Measurements from ENCODE around the gene HIP1. TPM values are rescaled to one million over a fixed set of nuclear protein-coding genes. Genes with fewer than 3 reads are reported as not detected.

HIP1 gene
- total and polyA plus RNA-seq, 2 of the 13 experiments (the other 11 are each of a cell fraction or from before 2014, with no cell fraction given): 4.5 to 6.2 TPM

- TF ChIP-seq ZNF234 (CRISPR knock-in tag; conservative IDR thresholded peaks at IDR 0.05) (no peak), CAMTA2 (CRISPR knock-in tag; IDR thresholded peaks at IDR 0.05; ENCODE audit: borderline replicate concordance) (0 out of 2 replicates have a peak, but pooled peaks have one; percentile 52), ZNF879 (CRISPR knock-in tag; IDR thresholded peaks at IDR 0.05) (no peak), PTBP1 (IDR thresholded peaks at IDR 0.05; ENCODE audit: low read depth, low read length, poor library complexity, severe bottlenecking) (no peak), ZNF616 (CRISPR knock-in tag; IDR thresholded peaks at IDR 0.05; ENCODE audit: low read depth) (no peak), SMAD1 (CRISPR knock-in tag; IDR thresholded peaks at IDR 0.05; ENCODE audit: borderline replicate concordance, low read depth) (no peak), CEBPG (CRISPR knock-in tag; IDR thresholded peaks at IDR 0.05) (0 out of 2 replicates have a peak, but pooled peaks have one; percentile 28), KDM1A (CRISPR knock-in tag; IDR thresholded peaks at IDR 0.05) (no peak), NFYC (CRISPR knock-in tag; IDR thresholded peaks at IDR 0.05) (peak; percentile 77), ZNF432 (CRISPR knock-in tag; IDR thresholded peaks at IDR 0.05; ENCODE audit: borderline replicate concordance) (no peak), ZBTB38 (CRISPR knock-in tag; IDR thresholded peaks at IDR 0.05) (no peak), PAWR (CRISPR knock-in tag; IDR thresholded peaks at IDR 0.05; ENCODE audit: borderline replicate concordance) (no peak), ZNF569 (CRISPR knock-in tag; IDR thresholded peaks at IDR 0.05; ENCODE audit: borderline replicate concordance) (no peak), ADNP (CRISPR knock-in tag; IDR thresholded peaks at IDR 0.05) (no peak), ZBTB20 (CRISPR knock-in tag; IDR thresholded peaks at IDR 0.05; ENCODE audit: borderline replicate concordance, low read depth) (0 out of 2 replicates have a peak, but pooled peaks have one; percentile 50), POLR2A (IDR thresholded peaks at IDR 0.05; ENCODE audit: insufficient read depth in 1 of 2, low read depth in 2 of 2, low read length in 2 of 2) (peak; percentile 66 to 79; a peak in 3 of 4 replicates), IRF2 (CRISPR knock-in tag; IDR thresholded peaks at IDR 0.05) (peak; percentile 65), ZNF615 (CRISPR knock-in tag; IDR thresholded peaks at IDR 0.05; ENCODE audit: borderline replicate concordance) (no peak), CEBPZ (IDR thresholded peaks at IDR 0.05; ENCODE audit: low read length) (no peak), ZFP37 (CRISPR knock-in tag; IDR thresholded peaks at IDR 0.05; ENCODE audit: borderline replicate concordance) (no peak), SALL2 (CRISPR knock-in tag; IDR thresholded peaks at IDR 0.05) (no peak), MAF1 (CRISPR knock-in tag; IDR thresholded peaks at IDR 0.05; ENCODE audit: borderline replicate concordance) (no peak)
- TF ChIP-seq, protein P1, sequence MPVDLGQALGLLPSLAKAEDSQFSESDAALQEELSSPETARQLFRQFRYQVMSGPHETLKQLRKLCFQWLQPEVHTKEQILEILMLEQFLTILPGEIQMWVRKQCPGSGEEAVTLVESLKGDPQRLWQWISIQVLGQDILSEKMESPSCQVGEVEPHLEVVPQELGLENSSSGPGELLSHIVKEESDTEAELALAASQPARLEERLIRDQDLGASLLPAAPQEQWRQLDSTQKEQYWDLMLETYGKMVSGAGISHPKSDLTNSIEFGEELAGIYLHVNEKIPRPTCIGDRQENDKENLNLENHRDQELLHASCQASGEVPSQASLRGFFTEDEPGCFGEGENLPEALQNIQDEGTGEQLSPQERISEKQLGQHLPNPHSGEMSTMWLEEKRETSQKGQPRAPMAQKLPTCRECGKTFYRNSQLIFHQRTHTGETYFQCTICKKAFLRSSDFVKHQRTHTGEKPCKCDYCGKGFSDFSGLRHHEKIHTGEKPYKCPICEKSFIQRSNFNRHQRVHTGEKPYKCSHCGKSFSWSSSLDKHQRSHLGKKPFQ (CRISPR knock-in tag; IDR thresholded peaks at IDR 0.05; ENCODE audit: insufficient replicate concordance): peak; percentile 19
- TF ChIP-seq, protein P2, sequence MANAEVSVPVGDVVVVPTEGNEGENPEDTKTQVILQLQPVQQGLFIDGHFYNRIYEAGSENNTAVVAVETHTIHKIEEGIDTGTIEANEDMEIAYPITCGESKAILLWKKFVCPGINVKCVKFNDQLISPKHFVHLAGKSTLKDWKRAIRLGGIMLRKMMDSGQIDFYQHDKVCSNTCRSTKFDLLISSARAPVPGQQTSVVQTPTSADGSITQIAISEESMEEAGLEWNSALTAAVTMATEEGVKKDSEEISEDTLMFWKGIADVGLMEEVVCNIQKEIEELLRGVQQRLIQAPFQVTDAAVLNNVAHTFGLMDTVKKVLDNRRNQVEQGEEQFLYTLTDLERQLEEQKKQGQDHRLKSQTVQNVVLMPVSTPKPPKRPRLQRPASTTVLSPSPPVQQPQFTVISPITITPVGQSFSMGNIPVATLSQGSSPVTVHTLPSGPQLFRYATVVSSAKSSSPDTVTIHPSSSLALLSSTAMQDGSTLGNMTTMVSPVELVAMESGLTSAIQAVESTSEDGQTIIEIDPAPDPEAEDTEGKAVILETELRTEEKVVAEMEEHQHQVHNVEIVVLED (CRISPR knock-in tag; IDR thresholded peaks at IDR 0.05; ENCODE audit: borderline replicate concordance): 0 out of 2 replicates have a peak, but pooled peaks have one; percentile 16
- TF ChIP-seq, protein P3, sequence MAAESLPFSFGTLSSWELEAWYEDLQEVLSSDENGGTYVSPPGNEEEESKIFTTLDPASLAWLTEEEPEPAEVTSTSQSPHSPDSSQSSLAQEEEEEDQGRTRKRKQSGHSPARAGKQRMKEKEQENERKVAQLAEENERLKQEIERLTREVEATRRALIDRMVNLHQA (CRISPR knock-in tag; IDR thresholded peaks at IDR 0.05): no peak
Measured at GRCh38 chr7:75611557-75612178, 127.1 kb downstream of the HIP1 start (continued).

Data from HepG2 (cell line).